D721Med (cell line): ENCODE results near the gene TMUB1.

ENCODE experiments used
- DNase-seq: peaks from one replicate; pipeline ENCODE4 v3.0.0; 2011; ENCODE audit warnings: low spot score; ENCODE audit not compliant: insufficient read length
- FAIRE-seq: peaks from 2 replicates; lab custom pipeline; 2011; peaks lifted over from hg19 to GRCh38; lab: Jason Lieb, UNC
- TF ChIP-seq, protein P1 (sequence below): IDR thresholded peaks from 2 replicates; pipeline ENCODE4 v1.5.1; 2012; ENCODE audit warnings: mild to moderate bottlenecking, control low read depth; ENCODE audit not compliant: insufficient read depth; ENCODE audit errors: missing control alignments

Gene TMUB1

DNA sequence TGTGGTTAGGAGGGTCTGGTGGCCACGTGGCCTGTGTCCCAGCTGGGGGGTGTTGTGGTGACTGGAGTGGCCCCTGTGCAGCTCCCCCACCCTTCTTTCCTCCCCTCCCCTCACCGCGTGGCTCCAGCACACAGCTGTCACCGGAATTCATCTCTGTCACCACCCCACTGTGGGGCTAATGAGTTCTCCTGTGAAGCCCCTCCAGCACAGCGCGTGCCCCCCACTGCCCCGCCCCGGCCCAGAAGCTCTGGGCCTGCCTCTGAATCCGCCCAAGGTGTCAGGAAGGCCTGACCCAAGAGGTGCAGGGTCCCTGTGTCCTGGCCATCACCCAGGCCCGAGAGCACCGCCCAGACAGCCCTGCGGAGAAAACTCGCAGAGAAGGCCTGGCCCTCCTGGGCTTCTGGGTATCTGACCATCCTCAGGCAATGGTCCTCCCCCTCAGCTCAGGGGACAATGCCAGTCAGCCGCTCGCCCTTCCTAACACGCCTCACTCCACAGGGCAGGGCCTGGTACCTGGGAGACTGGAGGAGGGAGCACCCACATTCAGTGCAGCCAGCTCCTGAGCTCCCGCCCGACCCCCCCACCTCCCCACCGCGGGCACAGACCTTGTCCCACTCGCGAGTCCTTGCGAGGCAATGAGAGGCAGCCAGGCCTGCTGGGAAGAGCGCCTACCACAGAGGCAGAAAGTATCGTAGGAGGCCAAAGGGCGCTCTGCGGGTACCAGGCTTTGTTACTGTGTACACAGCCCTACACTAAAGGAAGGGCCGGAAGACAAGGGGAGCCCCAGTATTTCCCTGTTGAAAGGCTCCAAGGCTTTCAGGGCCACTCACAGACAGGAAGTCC lies 46.0 kb upstream of the TMUB1 start:
- TF ChIP-seq, protein P1, sequence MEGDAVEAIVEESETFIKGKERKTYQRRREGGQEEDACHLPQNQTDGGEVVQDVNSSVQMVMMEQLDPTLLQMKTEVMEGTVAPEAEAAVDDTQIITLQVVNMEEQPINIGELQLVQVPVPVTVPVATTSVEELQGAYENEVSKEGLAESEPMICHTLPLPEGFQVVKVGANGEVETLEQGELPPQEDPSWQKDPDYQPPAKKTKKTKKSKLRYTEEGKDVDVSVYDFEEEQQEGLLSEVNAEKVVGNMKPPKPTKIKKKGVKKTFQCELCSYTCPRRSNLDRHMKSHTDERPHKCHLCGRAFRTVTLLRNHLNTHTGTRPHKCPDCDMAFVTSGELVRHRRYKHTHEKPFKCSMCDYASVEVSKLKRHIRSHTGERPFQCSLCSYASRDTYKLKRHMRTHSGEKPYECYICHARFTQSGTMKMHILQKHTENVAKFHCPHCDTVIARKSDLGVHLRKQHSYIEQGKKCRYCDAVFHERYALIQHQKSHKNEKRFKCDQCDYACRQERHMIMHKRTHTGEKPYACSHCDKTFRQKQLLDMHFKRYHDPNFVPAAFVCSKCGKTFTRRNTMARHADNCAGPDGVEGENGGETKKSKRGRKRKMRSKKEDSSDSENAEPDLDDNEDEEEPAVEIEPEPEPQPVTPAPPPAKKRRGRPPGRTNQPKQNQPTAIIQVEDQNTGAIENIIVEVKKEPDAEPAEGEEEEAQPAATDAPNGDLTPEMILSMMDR: no peak
- no peak for DNase-seq
- no peak for FAIRE-seq

DNA sequence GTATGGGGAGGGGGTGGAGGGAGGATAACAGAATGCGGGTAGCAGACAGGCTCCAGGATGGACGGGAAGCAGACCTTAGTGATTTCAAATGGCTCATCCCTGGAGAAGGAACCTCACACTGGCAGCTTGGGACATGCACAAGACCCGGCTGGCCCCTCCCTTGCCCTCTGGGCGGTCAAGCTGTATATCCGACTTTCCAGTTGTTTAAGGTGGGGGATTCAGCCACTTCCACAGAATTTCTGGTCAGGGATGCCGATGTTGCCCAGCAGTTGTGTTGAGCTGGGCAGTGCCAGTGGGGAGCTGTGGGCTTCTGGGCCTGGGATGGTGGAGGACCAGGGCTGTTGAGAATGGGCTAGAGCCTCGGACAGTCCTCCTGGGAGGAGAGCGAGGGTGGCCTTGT lies 45.4 kb upstream of the TMUB1 start:
- FAIRE-seq (no peak), DNase-seq (no peak)
- TF ChIP-seq, protein P1: no peak

DNA sequence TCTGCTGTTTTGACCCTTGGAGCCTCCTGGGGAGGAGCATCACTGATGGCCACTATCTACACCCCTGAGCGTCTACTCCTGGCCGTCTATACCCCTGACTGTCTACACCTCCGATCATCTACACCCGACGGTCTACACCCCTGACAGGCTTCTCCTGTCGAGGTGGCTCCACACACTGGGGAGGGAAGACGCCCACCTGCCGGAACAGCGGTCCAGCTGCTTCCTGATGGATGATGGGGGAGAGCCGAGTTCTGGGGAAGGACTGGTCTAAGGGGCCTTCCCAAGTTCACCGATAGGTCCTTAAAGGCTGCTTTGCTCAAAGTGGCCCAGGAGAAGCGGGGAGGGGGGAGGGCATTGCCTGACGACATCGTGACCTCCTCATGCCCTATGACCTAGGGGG lies 44.9 kb upstream of the TMUB1 start:
- no peak for FAIRE-seq
- no peak for DNase-seq
- TF ChIP-seq, protein P1: no peak

DNA sequence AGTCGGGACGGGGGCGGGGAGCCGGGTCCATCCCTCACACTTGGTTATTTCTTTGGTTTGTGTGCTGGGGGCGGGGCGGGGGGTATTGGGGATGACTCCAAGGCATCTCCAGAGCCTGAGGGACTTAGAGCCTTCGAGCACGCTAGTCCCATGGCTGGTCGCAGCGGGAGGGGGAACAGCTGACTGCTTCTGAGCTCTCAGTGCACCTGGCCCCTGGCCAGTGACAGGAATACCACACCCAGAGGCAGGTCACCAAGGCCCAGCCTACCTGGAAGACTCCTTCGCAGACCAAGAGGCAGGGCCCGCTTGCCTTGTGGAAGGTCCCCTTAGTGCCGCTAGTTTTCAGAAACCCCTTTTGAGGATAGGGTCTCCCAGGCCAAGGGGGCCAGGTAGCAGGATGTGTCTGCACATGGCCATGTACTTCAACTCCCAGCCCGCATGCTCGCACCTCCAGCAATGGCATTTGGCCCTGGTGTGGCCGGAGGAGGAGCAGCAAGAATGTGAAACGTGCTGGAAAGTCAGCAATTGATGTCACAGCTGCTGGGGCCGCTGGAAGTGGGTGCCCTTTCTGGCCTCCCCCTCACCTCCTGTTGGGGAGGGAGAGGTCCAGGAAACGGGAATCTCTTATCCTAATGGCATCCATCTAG lies 43.3 kb upstream of the TMUB1 start:
- no peak for FAIRE-seq
- TF ChIP-seq, protein P1: no peak
- DNase-seq: no peak

DNA sequence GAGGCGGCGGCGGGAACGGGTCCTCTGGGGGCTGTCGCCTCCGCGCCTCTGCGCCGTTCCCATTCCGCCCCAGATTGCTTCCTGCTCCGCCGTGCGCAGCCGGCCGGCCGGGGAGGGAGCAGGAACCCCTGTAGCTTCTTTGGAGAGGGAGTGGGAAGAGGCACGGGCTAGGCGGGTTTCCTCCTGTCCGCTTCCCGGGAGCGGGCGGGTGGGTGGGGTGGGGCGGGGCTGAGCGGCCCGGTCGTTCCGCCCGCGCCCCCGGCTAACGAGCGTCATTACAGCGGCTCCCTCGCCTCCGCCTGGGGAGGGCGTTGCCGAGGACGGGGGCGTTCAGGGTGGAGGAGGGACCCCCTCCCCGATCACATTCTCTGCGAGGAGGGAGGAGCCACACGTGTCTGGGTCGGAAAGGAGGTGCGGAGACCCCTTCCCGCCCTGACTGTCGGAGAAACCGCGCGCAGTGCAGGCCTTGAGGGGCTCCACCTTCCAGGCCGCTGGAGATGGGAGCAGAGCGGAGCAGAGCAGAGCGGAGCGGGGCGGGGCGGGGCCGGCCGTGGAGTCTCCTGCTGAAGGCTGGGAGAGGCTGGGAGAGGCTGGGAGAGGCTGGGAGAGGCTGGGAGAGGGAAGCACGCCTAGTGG lies 42.7 kb upstream of the TMUB1 start:
- FAIRE-seq (no peak), DNase-seq (no peak)
- TF ChIP-seq, protein P1: no peak

DNA sequence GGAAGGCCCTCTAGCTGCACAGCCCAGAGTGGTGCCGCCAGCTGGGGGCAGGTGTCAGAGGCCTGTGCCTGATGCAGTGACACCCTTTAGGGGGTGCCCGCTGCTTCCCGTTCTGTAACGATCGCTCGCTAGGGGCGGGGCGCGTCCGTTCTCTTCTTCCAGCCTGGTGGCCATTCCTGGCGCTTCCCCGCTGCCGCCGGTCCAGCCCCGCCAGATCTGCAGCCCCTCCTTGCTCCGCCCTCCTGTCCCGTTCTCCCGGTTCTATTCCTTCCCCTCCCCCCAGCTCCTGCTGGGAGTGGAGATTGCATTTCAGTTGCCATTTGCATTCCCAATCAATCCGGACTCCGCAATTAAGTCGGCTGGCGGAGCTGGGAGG lies 42.2 kb upstream of the TMUB1 start:
- FAIRE-seq: no peak
- TF ChIP-seq, protein P1: no peak
- no peak for DNase-seq

DNA sequence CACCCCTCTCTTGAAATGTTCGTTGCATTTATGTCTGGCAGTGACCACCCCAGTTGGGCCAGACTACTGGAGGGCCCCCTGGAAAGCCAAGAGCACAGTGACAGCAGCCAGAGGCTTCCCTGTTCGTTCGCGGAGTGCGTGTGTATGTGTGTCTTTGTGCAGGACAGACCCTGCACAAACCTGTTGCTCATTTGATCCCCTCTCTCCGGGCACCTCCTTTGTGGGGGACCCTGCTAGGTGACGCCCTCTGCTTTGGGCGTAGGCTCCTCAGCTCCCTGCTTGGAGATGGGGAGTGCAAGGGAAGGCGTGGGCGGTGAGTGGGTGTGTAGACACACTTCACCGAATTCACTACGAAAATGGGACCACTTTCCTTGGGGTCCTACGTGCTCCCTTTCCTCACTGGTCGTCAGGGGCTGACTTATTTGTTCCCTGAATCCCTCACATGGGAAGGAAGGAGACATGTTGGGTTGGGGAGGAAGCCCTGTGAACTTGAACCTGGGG lies 41.7 kb upstream of the TMUB1 start:
- FAIRE-seq: no peak
- DNase-seq: no peak
- TF ChIP-seq, protein P1: no peak
